Stimulated activated naive B cell treated with anti-CD40 and anti-IgM and Interleukin-4, amounts not matched to agents 10 μg/mL and 1 μg/mL and 100 μg/mL, for 72 hours (primary cell): ENCODE data around the gene PAFAH1B1.

Source experiments
- ATAC-seq, 2 donors: fragments of 150-1000 bp; cut with Tn5 transposase; replicated peaks; 2 replicates each; pipeline ENCODE4 v1.10.0; 2021; ENCODE audit warnings: moderate library complexity in 1 of 2
- DNase-seq: peaks from one replicate; pipeline ENCODE4 v3.0.0; 2021
- H3K27ac Mint-ChIP-seq: one replicate; pipeline ENCODE4 v1.8.0; 2022; ENCODE audit warnings: mild to moderate bottlenecking, mixed read lengths
- H3K27me3 Mint-ChIP-seq, 2 donors: one replicate each; pipeline ENCODE4 v1.8.0; 2022; ENCODE audit warnings: mixed read lengths in 2 of 2
- H3K36me3 Mint-ChIP-seq, 2 donors: one replicate each; pipeline ENCODE4 v1.8.0; 2022; ENCODE audit warnings: mixed read lengths in 2 of 2, mild to moderate bottlenecking in 1 of 2
- H3K4me1 Mint-ChIP-seq, 2 donors: one replicate each; pipeline ENCODE4 v1.8.0; 2022; ENCODE audit warnings: mixed read lengths in 2 of 2, mild to moderate bottlenecking in 1 of 2
- H3K4me3 Mint-ChIP-seq, 2 donors: one replicate each; pipeline ENCODE4 v1.8.0; 2022; ENCODE audit warnings: mild to moderate bottlenecking in 2 of 2, mixed read lengths in 2 of 2, moderate library complexity in 1 of 2
- H3K9me3 Mint-ChIP-seq, 2 donors: one replicate each; pipeline ENCODE4 v1.8.0; 2022; ENCODE audit warnings: mixed read lengths in 2 of 2, mild to moderate bottlenecking in 1 of 2

Gene PAFAH1B1

GRCh38 chr17:2703606-2704005 is 110.2 kb downstream of the PAFAH1B1 start:
- H3K4me1 Mint-ChIP-seq: peaks cover 20 to 28% of the 10 kb centered on the region in 2 donors
- H3K36me3 Mint-ChIP-seq: peaks cover 31 to 39% of the 10 kb centered on the region in 2 donors
- ATAC-seq: no peak
- no peak for DNase-seq
- H3K4me3 Mint-ChIP-seq: no peak overlapping the region
- H3K9me3 Mint-ChIP-seq: no peaks in the 10 kb centered on the region
- H3K27ac Mint-ChIP-seq: peak overlapping the region; percentile 20
- no peaks in the 10 kb centered on the region for H3K27me3 Mint-ChIP-seq

- Mint-ChIP-seq H3K4me3 (no peak overlapping the region), H3K27ac (peak overlapping the region; percentile 42), H3K4me1 (peaks cover 26 to 34% of the 10 kb centered on the region in 2 donors), H3K27me3 (no peaks in the 10 kb centered on the region), H3K36me3 (peaks cover 31 to 39% of the 10 kb centered on the region in 2 donors), H3K9me3 (no peaks in the 10 kb centered on the region)
- DNase-seq: no peak
- no peak for ATAC-seq
Measured at GRCh38 chr17:2704031-2704889, 110.8 kb downstream of the PAFAH1B1 start.

GRCh38 chr17:2704890-2705248 is 111.4 kb downstream of the PAFAH1B1 start:
- Mint-ChIP-seq H3K4me1 (peaks cover 32 to 40% of the 10 kb centered on the region in 2 donors), H3K27ac (peak overlapping the region; percentile 42), H3K27me3 (no peaks in the 10 kb centered on the region), H3K36me3 (peaks cover 31 to 36% of the 10 kb centered on the region in 2 donors), H3K9me3 (no peaks in the 10 kb centered on the region), H3K4me3 (no peak overlapping the region)
- no peak for DNase-seq
- no peak for ATAC-seq

GRCh38 chr17:2705263-2705662 is 111.8 kb downstream of the PAFAH1B1 start:
- Mint-ChIP-seq H3K27me3 (no peaks in the 10 kb centered on the region), H3K4me1 (peaks cover 36 to 44% of the 10 kb centered on the region in 2 donors), H3K36me3 (peaks cover 31 to 33% of the 10 kb centered on the region in 2 donors), H3K4me3 (no peak overlapping the region), H3K27ac (peak overlapping the region; percentile 38), H3K9me3 (no peaks in the 10 kb centered on the region)
- ATAC-seq: no peak
- DNase-seq: no peak

GRCh38 chr17:2705888-2706795 is 112.7 kb downstream of the PAFAH1B1 start:
- DNase-seq (no peak), ATAC-seq (no peak)
- H3K27me3 Mint-ChIP-seq: no peaks in the 10 kb centered on the region
- H3K27ac Mint-ChIP-seq: peak overlapping the region; percentile 71
- no peak overlapping the region for H3K4me3 Mint-ChIP-seq
- H3K36me3 Mint-ChIP-seq: peaks cover 25 to 28% of the 10 kb centered on the region in 2 donors
- H3K4me1 Mint-ChIP-seq: peaks cover 38 to 51% of the 10 kb centered on the region in 2 donors
- H3K9me3 Mint-ChIP-seq: no peaks in the 10 kb centered on the region

GRCh38 chr17:2706911-2707510 is 113.6 kb downstream of the PAFAH1B1 start:
- H3K9me3 Mint-ChIP-seq: no peaks in the 10 kb centered on the region
- H3K27me3 Mint-ChIP-seq: no peaks in the 10 kb centered on the region
- no peak for DNase-seq
- H3K27ac Mint-ChIP-seq: no peak overlapping the region
- peaks cover 40 to 54% of the 10 kb centered on the region in 2 donors for H3K4me1 Mint-ChIP-seq
- no peak for ATAC-seq
- peaks cover 25 to 28% of the 10 kb centered on the region in 2 donors for H3K36me3 Mint-ChIP-seq
- no peak overlapping the region for H3K4me3 Mint-ChIP-seq

- H3K9me3 Mint-ChIP-seq: no peaks in the 10 kb centered on the region
- H3K27ac Mint-ChIP-seq: peak overlapping the region; percentile 84
- peak overlapping the region; percentile 18 to 34 for H3K4me3 Mint-ChIP-seq
- H3K4me1 Mint-ChIP-seq: peaks cover 47 to 62% of the 10 kb centered on the region in 2 donors
- no peak for ATAC-seq
- peaks cover 22 to 23% of the 10 kb centered on the region in 2 donors for H3K36me3 Mint-ChIP-seq
- H3K27me3 Mint-ChIP-seq: no peaks in the 10 kb centered on the region
- no peak for DNase-seq
Measured at GRCh38 chr17:2707721-2708584, 114.5 kb downstream of the PAFAH1B1 start.

GRCh38 chr17:2708585-2709182 is 115.2 kb downstream of the PAFAH1B1 start:
- Mint-ChIP-seq H3K27ac (peak overlapping the region; percentile 87), H3K9me3 (no peaks in the 10 kb centered on the region), H3K4me1 (peaks cover 47 to 62% of the 10 kb centered on the region in 2 donors)

GRCh38 chr17:2709183-2709661 is 115.8 kb downstream of the PAFAH1B1 start:
- H3K4me1 Mint-ChIP-seq: peaks cover 47 to 62% of the 10 kb centered on the region in 2 donors

More at GRCh38 chr17:2708585-2709182, 115.2 kb downstream of the PAFAH1B1 start:
- Mint-ChIP-seq H3K27me3 (no peaks in the 10 kb centered on the region), H3K4me3 (peak overlapping the region; percentile 86 to 89), H3K36me3 (peaks cover 19 to 21% of the 10 kb centered on the region in 2 donors)
- DNase-seq (no peak), ATAC-seq (peak; percentile 57 to 66)

GRCh38 chr17:2710071-2710802 is 116.8 kb downstream of the PAFAH1B1 start:
- H3K27me3 Mint-ChIP-seq: no peaks in the 10 kb centered on the region
- peaks cover 41 to 55% of the 10 kb centered on the region in 2 donors for H3K4me1 Mint-ChIP-seq
- ATAC-seq (no peak), DNase-seq (no peak)
- no peaks in the 10 kb centered on the region for H3K9me3 Mint-ChIP-seq
- peak overlapping the region; percentile 84 for H3K27ac Mint-ChIP-seq
- peaks cover 8 to 11% of the 10 kb centered on the region in 2 donors for H3K36me3 Mint-ChIP-seq
- H3K4me3 Mint-ChIP-seq: peak overlapping the region; percentile 86 to 89

More at GRCh38 chr17:2709183-2709661, 115.8 kb downstream of the PAFAH1B1 start:
- H3K4me3 Mint-ChIP-seq: peak overlapping the region; percentile 86 to 89
- ATAC-seq: no peak
- no peaks in the 10 kb centered on the region for H3K27me3 Mint-ChIP-seq
- peaks cover 17 to 19% of the 10 kb centered on the region in 2 donors for H3K36me3 Mint-ChIP-seq
- no peaks in the 10 kb centered on the region for H3K9me3 Mint-ChIP-seq
- DNase-seq: peak; percentile 56
- H3K27ac Mint-ChIP-seq: peak overlapping the region; percentile 87

GRCh38 chr17:2710803-2711607 is 117.6 kb downstream of the PAFAH1B1 start:
- no peak for DNase-seq
- H3K9me3 Mint-ChIP-seq: no peaks in the 10 kb centered on the region
- peak; percentile 15 to 28 for ATAC-seq

More at GRCh38 chr17:2710803-2711607, 117.6 kb downstream of the PAFAH1B1 start:
- Mint-ChIP-seq H3K36me3 (peaks cover 7 to 8% of the 10 kb centered on the region in 2 donors), H3K4me3 (peak overlapping the region; percentile 93 to 94), H3K4me1 (peaks cover 37 to 48% of the 10 kb centered on the region in 2 donors), H3K27me3 (no peaks in the 10 kb centered on the region), H3K27ac (peak overlapping the region; percentile 84)
